HG03066 (cell line): ENCODE measurements around the gene ARVCF.

Experiments
- ATAC-seq: cut with Tn5 transposase; IDR thresholded peaks from one replicate; pipeline ENCODE4 v1.9.1; 2021; ENCODE audit warnings: low read depth; ENCODE audit not compliant: unreplicated experiment

The ARVCF gene

DNA sequence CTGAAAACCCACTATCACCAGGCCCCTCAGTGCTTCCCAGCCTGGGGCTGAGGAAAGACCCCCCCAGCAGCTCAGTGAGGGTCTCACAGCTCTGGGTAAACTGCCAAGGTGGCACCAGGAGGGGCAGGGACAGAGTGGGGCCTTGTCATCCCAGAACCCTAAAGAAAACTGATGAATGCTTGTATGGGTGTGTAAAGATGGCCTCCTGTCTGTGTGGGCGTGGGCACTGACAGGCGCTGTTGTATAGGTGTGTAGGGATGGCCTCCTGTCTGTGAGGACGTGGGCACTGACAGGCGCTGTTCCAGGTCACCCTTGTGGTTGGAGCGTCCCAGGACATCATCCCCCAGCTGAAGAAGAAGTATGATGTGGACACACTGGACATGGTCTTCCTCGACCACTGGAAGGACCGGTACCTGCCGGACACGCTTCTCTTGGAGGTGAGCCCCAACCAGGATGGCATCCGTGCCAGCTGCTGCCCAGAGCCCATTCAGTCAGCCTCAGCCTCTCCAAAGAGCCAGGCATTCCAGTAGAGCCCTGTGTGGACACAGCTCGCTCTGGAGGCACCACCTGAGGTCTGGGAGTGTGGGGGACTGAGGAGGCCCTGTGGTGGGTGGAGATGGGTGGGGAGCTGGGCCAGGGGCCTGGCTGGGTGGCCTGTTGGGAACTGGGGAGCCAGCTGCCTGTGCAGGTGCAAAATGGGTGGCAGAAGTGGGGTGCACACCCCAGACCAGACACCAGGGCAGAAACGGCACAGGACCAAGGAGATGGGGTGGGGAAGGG lies 52.6 kb downstream of the ARVCF start:
- no peak for ATAC-seq

DNA sequence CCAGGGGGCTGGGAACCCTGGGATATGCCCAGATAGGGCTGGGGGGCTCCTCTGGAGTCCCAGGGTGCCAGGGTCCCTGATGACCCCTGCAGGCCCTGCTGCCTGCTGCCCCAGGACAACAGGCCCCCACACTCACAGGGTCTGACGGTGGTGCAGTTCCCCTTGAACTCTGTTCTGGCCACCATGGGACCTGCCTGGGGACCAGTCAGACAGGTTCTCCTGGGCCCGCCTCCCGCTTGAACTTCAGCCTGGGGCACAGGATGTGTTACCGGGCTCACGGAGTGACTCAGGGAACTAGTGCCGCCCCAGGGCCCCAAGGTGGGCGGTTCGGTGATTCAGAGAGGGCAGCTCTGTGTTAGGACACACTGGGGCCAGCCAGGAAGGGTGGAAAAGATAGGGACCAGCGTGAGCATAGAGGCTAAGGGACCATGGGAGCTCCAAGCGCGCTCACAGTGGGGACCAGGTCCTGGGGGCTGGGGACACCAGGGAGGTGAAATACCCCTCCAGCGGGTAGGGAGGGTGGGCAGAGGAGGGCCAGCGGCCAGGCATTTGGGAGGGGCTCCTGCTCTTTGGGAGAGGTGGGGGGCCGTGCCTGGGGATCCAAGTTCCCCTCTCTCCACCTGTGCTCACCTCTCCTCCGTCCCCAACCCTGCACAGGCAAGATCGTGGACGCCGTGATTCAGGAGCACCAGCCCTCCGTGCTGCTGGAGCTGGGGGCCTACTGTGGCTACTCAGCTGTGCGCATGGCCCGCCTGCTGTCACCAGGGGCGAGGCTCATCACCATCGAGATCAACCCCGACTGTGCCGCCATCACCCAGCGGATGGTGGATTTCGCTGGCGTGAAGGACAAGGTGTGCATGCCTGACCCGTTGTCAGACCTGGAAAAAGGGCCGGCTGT lies 53.5 kb downstream of the ARVCF start:
- no peak for ATAC-seq

DNA sequence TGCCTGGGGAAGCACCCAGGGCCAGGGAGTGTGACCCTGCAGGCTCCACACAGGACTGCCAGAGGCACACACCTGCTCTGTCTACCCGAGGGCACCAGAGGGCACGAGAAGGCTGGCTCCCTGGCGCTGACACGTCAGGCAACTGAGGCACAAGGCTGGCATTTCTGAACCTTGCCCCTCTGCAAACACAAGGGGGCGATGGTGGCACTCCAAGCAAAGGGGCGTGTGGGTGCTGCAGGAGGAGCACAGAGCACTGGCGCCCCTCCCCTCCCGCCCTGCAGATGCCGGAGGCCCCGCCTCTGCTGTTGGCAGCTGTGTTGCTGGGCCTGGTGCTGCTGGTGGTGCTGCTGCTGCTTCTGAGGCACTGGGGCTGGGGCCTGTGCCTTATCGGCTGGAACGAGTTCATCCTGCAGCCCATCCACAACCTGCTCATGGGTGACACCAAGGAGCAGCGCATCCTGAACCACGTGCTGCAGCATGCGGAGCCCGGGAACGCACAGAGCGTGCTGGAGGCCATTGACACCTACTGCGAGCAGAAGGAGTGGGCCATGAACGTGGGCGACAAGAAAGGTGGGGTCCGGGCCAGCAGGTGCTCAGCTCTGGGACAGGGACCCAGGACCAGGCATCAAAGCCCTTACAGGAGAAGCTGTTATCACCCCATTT lies 54.2 kb downstream of the ARVCF start:
- ATAC-seq = no peak

DNA sequence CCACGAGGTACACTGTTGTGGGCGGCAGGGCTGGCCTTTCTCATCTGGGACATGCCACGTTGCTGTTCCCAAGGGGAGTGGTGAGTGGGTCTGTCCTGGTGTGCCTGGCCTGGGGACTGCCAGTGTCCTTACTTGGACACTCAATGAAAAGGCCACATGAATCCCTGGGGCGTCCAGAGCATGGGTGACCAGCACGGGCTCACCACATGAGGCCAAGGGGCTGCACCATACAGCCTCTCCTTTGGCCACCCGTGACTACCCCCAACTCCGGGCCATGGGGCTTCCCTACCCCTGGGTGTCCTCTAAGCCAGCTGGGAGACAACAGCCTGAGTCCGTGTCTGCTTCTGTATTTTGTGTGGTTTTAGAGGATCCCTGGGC lies 54.8 kb downstream of the ARVCF start:
- ATAC-seq = no peak

DNA sequence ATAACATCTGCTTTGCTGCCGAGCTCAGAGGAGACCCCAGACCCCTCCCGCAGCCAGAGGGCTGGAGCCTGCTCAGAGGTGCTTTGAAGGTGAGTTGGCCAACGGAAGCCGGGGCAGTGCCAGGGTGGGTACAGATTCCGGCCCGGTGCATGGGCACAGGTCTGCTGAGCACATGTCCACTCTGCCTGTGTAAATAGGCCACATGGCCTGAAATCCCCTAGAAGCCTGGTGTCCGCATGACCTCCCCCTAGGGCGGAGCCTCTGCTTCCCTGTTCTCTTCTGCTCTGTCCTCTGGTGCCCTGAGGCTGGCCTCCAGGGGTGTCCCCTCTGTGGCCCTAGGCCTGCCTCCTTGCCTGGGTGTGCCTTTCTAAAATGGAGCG lies 55.4 kb downstream of the ARVCF start:
- ATAC-seq = no peak

DNA sequence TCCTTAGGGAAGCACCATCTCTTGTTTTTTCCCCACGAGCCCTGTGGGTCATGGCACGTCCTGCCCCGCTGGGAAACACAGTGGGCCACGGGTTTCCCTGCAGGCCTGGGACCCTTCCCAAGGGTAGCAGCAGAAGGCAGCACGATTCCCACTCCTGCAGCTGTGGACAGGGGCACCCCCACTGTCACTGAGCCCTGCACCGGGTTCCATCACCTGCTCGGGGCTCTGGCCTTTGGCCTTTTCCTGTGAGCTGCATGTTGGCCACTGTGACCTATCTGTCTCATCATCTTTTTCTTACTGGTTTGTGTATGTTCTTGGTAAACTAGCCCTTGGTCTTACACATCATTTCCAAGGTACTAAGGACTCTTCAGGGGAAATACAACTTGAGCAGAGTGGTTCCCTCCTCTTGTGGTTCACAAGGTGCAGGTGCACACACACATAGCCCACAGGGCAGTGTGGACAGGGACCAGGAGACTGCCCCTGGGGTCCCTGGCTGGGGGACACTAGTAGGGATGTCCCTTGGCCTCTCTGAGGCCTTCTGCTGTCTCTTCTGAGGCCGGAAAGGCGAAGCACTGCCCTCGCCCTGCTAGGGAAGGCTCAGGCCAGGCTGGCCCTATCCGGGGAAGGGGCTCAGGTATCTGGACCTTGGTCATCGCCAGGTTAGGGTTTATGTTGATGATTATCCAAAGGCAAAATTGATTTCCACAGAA lies 56.0 kb downstream of the ARVCF start:
- no peak for ATAC-seq

DNA sequence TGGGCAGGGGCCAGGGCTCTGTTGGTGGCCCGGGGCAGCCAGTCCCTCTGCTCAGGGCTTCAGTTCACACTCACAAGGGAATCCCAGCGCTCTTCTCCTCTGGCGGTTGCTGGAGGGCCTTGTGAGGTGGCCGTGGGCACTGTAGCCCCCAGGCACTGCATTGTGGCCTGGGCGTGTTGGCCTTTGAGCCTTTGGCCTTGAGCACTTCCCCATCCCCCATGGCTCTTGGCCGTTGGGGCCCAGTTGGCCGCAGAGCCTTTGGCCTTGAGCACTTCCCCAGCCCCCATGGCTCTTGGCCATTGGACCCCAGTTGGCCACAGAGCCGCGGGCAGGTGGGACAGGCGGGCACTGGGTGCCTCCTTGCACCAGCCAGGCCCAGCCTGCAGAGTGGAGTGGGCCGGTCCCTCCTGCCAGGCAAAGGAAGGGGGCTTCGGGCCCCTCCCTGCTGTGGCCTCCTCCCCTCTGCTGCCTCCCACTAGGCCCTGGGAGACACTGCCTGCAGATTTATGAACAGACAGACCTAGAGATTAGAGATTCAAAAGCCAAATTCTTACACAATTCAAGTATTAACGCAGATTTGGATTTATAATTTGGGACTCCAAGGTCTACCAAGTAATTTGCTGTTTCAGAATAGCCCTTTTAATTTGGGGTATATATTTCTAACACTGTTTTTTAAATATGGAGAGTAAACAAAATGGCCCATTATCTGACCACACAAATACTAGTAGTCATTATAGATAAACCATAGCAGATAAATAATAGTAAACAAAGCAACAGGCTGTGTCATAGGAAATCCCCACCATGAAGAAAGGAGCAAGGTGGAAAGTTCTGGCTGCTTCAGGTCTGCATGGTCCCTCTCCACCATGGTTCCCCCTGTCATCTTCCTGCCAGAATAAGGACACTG lies 56.8 kb downstream of the ARVCF start:
- no peak for ATAC-seq

DNA sequence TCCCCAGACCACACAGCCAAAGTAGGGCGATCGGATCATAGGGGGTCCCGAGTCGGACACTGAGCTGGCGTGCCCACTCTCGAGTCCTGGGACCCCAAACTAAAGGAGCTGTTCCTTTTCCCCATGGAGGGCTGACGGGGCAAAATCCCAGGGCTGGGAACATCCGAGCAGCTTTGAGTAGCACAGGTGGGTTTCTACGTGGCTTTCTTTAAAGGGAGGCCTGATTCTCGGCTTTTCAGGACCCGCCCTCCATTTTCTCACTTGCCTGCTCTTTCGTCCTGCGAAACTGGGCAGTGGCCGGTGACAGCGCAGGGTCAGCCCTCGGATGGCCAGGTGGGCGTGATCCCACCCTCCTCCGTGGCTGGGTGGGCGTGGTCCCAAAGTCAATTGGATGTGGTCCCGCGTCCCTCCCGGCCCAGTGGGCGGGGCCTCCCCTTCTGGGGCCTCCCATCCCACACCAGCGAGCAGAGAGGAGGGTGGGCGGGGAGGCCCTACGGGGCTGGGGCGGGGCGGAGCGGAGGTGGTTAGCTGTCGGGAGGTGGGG lies 57.5 kb downstream of the ARVCF start:
- no peak for ATAC-seq

DNA sequence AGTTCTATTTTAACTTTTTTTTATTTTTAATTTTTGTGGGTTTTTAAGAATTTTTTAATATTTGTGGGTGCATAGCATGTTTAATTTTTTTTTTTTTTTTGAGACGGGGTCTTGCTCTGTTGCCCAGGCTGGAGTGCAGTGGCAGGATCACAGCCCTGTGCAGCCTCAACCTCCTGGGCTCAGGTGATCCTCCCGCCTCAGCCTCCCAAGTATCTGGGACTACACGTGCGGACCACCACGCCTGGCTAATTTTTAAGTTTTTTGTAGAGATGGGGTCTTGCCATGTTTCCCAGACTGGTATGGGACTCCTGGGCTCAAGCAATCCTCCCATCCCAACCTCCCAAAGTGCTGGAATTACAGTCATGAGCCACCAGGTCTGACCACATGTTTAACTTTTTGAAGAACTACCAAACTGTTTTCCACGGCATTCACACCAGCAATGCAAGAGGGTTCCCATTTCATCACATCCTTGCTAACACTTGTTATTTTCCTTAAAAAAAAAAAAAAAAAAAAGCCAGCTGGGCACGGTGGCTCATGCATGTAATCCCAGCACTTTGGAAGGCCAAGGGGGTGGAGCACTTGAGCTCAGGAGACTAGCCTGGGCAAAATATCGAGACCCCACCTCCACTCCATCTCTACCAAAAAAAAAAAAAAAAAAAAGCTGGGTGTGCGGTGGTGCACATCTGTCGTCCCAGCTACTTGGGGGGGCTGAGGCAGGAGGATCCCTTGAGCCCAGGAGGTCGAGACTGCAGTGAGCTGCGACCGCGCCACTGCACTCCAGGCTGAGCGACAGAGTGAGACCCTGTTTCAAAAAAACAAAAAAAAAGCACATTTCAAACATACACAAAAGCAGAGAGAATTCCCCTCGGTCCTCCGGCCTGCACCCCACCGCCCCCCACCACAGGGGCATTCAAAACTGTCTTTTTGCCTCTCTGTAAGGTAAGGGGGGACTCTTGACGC lies 58.3 kb downstream of the ARVCF start:
- ATAC-seq = no peak

DNA sequence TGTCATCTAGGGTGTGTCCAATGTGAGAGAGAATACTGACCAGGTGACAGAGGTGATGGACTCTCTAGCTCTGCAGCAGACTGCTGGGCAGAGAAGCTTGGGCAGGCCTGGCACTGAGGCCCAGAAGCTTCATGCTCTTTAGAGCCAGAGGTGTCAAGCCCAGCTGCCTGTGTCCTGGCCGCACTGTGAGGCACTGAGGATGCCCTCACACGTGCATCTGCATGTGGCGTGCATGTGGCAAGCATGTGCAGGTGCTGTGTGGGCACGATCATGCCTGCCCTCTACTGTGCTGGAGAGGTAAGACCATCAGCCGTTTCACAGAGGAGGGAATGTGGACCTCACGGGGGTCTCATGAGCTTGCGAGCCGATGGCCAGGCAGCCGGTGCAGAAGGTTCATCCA lies 59.2 kb downstream of the ARVCF start:
- ATAC-seq = no peak

DNA sequence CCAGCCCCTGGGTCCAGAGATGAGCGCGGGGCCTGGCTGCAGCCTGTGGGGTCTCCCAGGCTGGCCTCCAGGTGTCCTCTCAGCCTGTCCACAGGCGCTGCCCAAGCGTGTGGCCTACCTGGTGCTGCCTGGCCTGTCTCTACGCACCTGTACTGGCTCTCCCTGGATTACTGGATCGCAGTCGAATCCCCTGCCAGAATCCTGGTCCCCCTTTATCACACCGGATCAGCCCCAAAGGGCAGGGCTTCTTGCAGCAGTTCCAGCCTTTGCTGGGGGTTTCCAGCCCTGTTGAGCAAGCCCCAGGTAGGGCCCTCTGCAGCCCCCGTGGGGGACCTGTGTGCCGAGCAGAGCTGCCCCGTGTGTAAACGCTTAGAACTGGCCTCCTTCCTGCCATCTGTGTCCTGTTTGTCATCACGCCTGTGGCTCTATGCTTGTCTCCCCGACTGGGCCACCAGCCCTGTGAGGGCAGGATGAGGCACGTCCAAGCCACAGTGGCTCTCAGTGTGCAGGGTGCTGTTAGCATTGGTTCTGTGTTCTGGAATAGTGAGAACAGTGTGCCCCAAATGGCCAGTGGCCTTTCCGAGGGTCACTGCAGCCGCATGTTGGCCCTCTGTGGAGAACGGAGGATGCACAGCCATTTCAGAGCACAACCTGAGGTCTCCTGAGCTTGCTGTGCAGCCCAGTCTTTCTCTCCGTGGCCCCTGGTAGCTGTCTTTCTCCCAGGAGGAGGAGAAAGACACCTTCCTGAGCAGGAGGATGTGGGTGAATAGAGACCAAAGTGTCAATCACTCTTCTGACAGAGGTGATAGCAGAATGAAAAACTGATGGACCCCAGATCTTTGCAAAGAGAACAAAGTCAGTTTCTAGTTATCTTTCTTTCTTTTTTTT lies 61.1 kb downstream of the ARVCF start:
- no peak for ATAC-seq

DNA sequence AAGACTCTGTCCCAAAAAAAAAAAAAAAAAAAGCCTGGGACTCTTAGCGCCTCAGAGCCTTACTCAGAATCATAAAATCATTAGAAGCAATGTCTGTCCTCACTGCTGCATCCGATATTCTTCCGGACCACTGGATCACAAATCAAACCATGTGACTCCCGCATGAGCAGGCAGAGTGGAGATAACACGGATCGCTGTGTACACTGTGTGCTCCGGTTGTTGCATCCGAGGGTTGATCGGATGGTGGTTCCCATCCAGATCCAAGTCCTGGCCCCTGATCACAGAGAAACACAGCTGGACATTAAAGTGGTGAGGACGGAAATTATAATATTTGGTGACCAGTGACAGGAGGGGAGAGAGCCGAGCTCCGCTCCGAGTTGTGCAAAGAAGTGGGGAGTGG lies 65.3 kb downstream of the ARVCF start:
- ATAC-seq = no peak

DNA sequence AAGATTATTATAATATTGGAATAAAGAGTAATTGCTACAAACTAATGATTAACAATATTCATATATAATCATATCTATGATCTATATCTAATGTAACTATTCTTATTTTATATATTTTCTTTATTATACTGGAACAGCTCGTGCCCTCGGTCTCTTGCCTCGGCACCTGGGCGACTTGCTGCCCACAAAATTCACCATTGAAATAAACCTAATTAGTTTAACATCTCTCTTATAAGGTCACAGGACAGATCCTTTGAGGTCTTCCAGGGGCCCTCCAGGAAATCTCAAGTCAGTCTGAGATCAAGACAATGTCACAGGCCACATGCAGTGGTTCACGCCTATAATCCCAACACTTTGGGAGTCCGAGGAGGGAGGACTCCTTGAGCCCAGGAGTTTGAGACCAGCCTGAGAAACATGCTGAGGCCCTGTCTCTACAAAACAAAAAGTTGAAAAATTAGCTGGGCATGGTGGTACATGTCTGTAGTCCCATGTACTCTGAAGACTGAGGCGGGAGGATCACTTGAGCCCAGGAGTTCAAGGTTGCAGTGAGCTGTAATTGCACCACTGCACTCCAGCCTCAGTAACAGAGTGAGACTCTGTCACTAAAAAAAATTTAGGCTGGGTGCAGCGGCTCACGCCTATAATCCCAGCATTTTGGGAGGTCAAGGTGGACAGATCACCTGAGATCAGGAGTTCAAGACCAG lies 68.4 kb downstream of the ARVCF start:
- ATAC-seq = no peak

DNA sequence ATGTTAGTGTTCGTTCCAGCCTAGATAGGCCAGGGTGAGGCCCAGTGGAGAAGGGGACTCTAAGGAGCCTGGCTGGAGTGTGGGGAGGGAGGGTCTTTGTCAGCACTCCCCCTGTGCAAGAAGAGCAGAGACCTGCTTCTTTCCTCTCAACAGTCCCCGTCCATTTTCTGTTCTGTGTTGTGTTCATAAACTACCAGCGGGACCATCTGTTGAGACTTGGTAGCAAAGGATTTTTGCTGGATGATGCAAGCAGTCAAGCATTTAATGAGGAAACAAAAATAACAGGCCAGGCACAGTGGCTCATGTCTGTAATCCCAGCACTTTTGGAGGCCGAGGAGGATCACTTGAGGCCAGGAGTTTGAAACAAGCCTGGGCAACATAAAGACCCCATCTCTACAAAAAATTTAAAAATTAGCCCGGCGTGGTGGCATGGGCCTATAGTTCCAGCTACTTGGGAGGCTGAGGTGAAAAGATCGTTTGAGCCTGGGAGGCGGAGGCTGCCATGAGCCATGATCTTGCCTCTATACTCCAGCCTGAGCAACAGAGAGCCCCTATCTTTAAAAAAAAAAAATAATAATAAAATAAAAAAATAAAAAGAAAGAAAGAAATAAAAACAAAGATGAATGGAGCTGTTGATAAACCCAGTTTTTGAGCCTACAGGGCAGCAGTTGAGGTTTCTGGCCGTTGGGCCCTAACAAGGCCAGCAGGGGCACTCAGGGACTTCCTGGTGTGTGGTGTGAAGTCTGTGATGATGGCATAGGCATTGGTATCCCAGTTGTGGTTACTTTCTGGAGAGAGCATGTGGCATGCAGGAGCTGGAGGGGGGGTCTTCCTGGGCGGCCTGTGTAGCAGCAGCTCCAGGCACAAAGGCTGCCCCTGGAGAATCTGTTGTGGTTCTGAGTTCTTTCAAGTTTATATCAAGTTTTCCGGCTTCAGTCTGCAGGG lies 73.3 kb downstream of the ARVCF start:
- ATAC-seq = no peak

DNA sequence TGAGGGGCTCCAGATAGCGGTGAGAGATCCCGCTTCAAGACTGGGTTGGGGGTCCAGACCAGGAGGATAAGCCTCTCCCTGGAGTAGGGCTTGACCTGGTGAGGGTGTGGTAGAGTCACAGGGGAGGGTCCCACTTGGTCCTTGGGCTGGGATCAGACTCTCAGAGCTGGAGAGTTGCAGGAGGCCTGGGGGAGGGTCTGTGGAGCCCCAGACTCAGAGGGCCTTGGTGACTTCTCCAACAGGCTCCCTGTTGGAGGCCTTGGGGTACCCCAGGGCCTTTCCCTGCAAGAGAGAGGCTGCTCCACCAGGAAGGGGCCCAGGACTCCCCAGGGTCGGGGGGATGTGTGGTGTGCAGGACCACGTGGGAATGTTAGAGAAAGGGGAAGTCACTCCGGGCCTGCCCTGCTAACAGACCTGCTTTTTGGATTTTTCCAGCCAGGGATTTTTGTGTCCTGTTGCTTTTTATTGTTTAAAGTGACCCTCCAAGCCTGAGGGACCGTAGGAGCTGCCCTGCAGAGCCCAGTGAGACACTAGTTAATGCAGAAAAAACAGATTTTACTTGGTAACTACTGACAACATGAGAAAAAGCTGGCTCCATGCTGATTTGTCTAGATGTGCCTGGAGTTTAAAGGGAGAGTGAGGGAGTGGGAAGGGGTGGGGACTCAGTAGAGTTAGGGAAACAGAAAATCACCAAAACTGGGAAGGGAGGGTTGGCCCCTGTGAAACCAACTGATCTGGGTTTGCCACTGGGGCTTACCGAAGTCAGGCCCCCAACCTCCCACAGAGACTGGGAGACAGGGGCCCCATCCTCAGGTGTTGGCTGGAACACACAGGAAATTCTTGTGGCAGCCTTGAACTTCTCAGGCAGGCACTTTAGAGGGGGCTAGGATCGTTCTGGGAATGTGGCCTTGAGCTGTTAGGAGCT lies 74.2 kb downstream of the ARVCF start:
- ATAC-seq = no peak
